Neural progenitor cell (in vitro differentiated cells): ENCODE results near the gene RALY.

Experiments
- CTCF ChIP-seq: fragments of 200-600 bp; sonication (generic); IDR thresholded peaks from 2 replicates; pipeline ENCODE4 v1.5.1; 2017; ENCODE audit warnings: antibody characterized with exemption, mild to moderate bottlenecking
- EZH2 ChIP-seq: fragments of 200-600 bp; sonication (generic); IDR thresholded peaks from 2 replicates; pipeline ENCODE4 v1.6.1; 2017; ENCODE audit warnings: antibody characterized with exemption, mild to moderate bottlenecking, moderate library complexity
- EZH2phosphoT487 ChIP-seq: fragments of 200-600 bp; sonication (generic); IDR thresholded peaks from 2 replicates; pipeline ENCODE4 v1.6.1; 2017; ENCODE audit warnings: antibody characterized with exemption

- TF ChIP-seq CTCF (no peak), EZH2phosphoT487 (no peak), EZH2 (no peak)
Measured at GRCh38 chr20:33986560-33987216, 7.0 kb upstream of the RALY start.
